Activated B cell treated with CpG ODN at 0.5 μM for 24 hours (primary cell): ENCODE data around the gene CCDC34. TPM values are rescaled to one million over a fixed set of nuclear protein-coding genes. Genes with fewer than 3 reads are reported as not detected.

Experiments used
- ATAC-seq: fragments of 200-7000 bp; cut with Tn5 transposase; one replicate; pipeline ENCODE4 v1.10.0; 2021; ENCODE audit warnings: low read depth, mild to moderate bottlenecking, moderate library complexity
- CTCF ChIA-PET: fragments of 350-600 bp; sonication (Branson Sonifier 250); formaldehyde crosslinking; loops from one replicate; lab custom pipeline; 2021; ENCODE audit warnings: antibody characterized with exemption; lab: Charles Lee
- POLR2A ChIA-PET: fragments of 350-600 bp; sonication (Branson Sonifier 250); formaldehyde crosslinking; loops from one replicate; lab custom pipeline; 2021; ENCODE audit warnings: antibody characterized with exemption; lab: Charles Lee
- DNase-seq: peaks from one replicate; pipeline ENCODE4 v3.0.0; 2022
- H3K27ac Mint-ChIP-seq: one replicate; pipeline ENCODE4 v1.8.0; 2020; ENCODE audit warnings: mixed read lengths
- H3K27me3 Mint-ChIP-seq: one replicate; pipeline ENCODE4 v1.8.0; 2021; ENCODE audit warnings: mixed read lengths
- H3K36me3 Mint-ChIP-seq: one replicate; pipeline ENCODE4 v1.8.0; 2021; ENCODE audit warnings: low read depth, mixed read lengths
- H3K4me1 Mint-ChIP-seq: one replicate; pipeline ENCODE4 v1.8.0; 2021; ENCODE audit warnings: mixed read lengths
- H3K4me3 Mint-ChIP-seq: one replicate; pipeline ENCODE4 v1.8.0; 2020; ENCODE audit warnings: mild to moderate bottlenecking, mixed read lengths
- H3K9me3 Mint-ChIP-seq: one replicate; pipeline ENCODE4 v1.8.0; 2020; ENCODE audit warnings: mixed read lengths
- CTCF ChIP-seq: fragments of 200-600 bp; IDR thresholded peaks from one replicate; pipeline ENCODE4 v1.8.0; 2022; ENCODE audit warnings: antibody characterized with exemption, mild to moderate bottlenecking
- intact Hi-C: fragments of 100-400 bp; cut with micrococcal nuclease; formaldehyde crosslinking; loops from one replicate; pipeline ENCODE4 v1.15.1; 2024
- total RNA-seq: library from RNA; stranded (reverse); gene quantifications from 2 replicates; pipeline ENCODE4 v1.2.3, GENCODE V29; 2022

Gene CCDC34
- total RNA-seq, 1 donor from 2014 or later = 3.7 TPM

GRCh38 chr11:27291954-27292636, 70.9 kb downstream of the CCDC34 start:
- TF ChIP-seq CTCF = no peak
- Mint-ChIP-seq H3K36me3 (no peaks in the 10 kb centered on the region), H3K4me3 (no peak overlapping the region), H3K27ac (no peak overlapping the region), H3K9me3 (peaks cover 22% of the 10 kb centered on the region), H3K27me3 (peaks cover 4% of the 10 kb centered on the region), H3K4me1 (no peaks in the 10 kb centered on the region)
- intact Hi-C loops = loop anchor here (10.0 kb wide), 1 partner anchor 537 kb away; no protein-coding TSS in a partner anchor
- ChIA-PET CTCF (no interaction called here), POLR2A (no interaction called here)
- ATAC-seq (no peak), DNase-seq (no peak)

GRCh38 chr11:27291302-27291889, 71.6 kb downstream of the CCDC34 start:
- H3K27ac Mint-ChIP-seq = no peak overlapping the region

GRCh38 chr11:27290261-27291050, 72.6 kb downstream of the CCDC34 start:
- ATAC-seq = no peak
- H3K4me1 Mint-ChIP-seq = no peaks in the 10 kb centered on the region

More at GRCh38 chr11:27291302-27291889, 71.6 kb downstream of the CCDC34 start:
- no peak for DNase-seq
- no peak for TF ChIP-seq CTCF
- H3K4me1 Mint-ChIP-seq = no peaks in the 10 kb centered on the region
- intact Hi-C loops = loop anchor here (10.0 kb wide), 1 partner anchor 537 kb away; no protein-coding TSS in a partner anchor
- peaks cover 4% of the 10 kb centered on the region for H3K27me3 Mint-ChIP-seq
- peaks cover 22% of the 10 kb centered on the region for H3K9me3 Mint-ChIP-seq
- H3K36me3 Mint-ChIP-seq = no peaks in the 10 kb centered on the region
- ATAC-seq = no peak
- CTCF ChIA-PET = no interaction called here
- POLR2A ChIA-PET = no interaction called here
- H3K4me3 Mint-ChIP-seq = no peak overlapping the region

More at GRCh38 chr11:27290261-27291050, 72.6 kb downstream of the CCDC34 start:
- DNase-seq = no peak
- TF ChIP-seq CTCF = no peak
- ChIA-PET CTCF (no interaction called here), POLR2A (no interaction called here)
- Mint-ChIP-seq H3K27ac (no peak overlapping the region), H3K27me3 (peaks cover 4% of the 10 kb centered on the region), H3K36me3 (no peaks in the 10 kb centered on the region), H3K9me3 (peaks cover 22% of the 10 kb centered on the region), H3K4me3 (no peak overlapping the region)
- intact Hi-C loops = loop anchor here (10.0 kb wide), 1 partner anchor 536 kb away; no protein-coding TSS in a partner anchor

Other genes with a start within 250 kb of the CCDC34 start
- gene LGR4, start 109.6 kb upstream of the CCDC34 start, total RNA-seq = 2.4 and 3.0 TPM in 2 replicates
- 20.8 and 23.5 TPM in 2 replicates for gene LIN7C, start 143.6 kb upstream of the CCDC34 start, total RNA-seq